Measurements from ENCODE around the gene TPSG1.

DNA sequence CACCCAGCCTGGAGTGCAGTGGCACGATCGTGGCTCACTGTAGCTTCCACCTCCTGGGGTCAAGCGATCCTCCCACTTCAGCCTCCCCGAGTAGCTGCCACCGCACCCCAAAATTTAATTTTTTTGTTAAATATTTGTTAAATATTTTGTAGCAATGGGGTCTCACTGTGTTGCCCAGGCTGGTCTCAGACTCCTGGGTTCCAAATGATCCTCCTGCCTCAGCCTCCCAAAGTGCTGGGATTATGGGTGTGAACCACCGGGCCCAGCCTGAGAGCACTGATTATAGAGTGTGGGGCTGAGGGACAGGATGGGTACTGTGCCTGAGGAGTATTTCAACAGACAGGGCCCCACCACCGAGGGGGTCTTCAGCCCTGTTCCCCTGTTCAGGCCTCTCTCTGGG is 35.6 kb downstream of the TPSG1 start:
- no peak for TF ChIP-seq POLR2AphosphoS5 (IDR thresholded peaks at IDR 0.05)
- no peak for TF ChIP-seq POLR2A (IDR thresholded peaks at IDR 0.05)
